ENCODE data around the gene SLC13A4.
A peak's percentile ranks its signal among the peaks of the same experiment; 100 is the strongest.
"Not testable (repeated sequence)": the region's sequence is repeated elsewhere in the genome, so short reads cannot be mapped to it uniquely, and the experiment has no call there.

SLC13A4 gene

GRCh38 chr7:135728136-135728669 lies at the start of gene SLC13A4:
Gene SLC13A4 (minus strand): TSS chr7:135728186. CDS start chr7:135727496, 690 bp downstream.
- no peak for TF ChIP-seq ZNF621 (tag by site-specific recombination; IDR thresholded peaks at IDR 0.05)
- peak; percentile 73 for TF ChIP-seq GLIS1 (tag by site-specific recombination; IDR thresholded peaks at IDR 0.05)
- TF ChIP-seq SCRT1 (tag by site-specific recombination; IDR thresholded peaks at IDR 0.05; ENCODE audit: borderline replicate concordance) = peak; percentile 60; the same call in 1 of the 2 replicates
- peak; percentile 63 for TF ChIP-seq SP2 (tag by site-specific recombination; IDR thresholded peaks at IDR 0.05)
- TF ChIP-seq ZFP41 (tag by site-specific recombination; IDR thresholded peaks at IDR 0.05; ENCODE audit: borderline replicate concordance) = no peak
- no peak for TF ChIP-seq ZNF629 (tag by site-specific recombination; IDR thresholded peaks at IDR 0.05)
- peak; percentile 87 for TF ChIP-seq ZIC2 (tag by site-specific recombination; IDR thresholded peaks at IDR 0.05)
- peak; percentile 39; the same call in 1 of the 2 replicates for TF ChIP-seq SP7 (tag by site-specific recombination; IDR thresholded peaks at IDR 0.05)
- peak; percentile 99 for TF ChIP-seq ZNF660 (tag by site-specific recombination; IDR thresholded peaks at IDR 0.05)
- TF ChIP-seq ZNF837 (tag by site-specific recombination; IDR thresholded peaks at IDR 0.05) = no peak
- TF ChIP-seq ZFP37 (tag by site-specific recombination; IDR thresholded peaks at IDR 0.05) = 0 out of 2 replicates have a peak, but pooled peaks have one; percentile 29
- TF ChIP-seq ZBTB44 (tag by site-specific recombination; IDR thresholded peaks at IDR 0.05) = 0 out of 2 replicates have a peak, but pooled peaks have one; percentile 19
- peak; percentile 79 for TF ChIP-seq SCRT2 (tag by site-specific recombination; IDR thresholded peaks at IDR 0.05)
- TF ChIP-seq PBX3 (CRISPR knock-in tag; IDR thresholded peaks at IDR 0.05) = no peak
- TF ChIP-seq PRDM1 (tag by site-specific recombination; IDR thresholded peaks at IDR 0.05) = peak; percentile 83
- no peak for TF ChIP-seq ZNF184 (tag by site-specific recombination; IDR thresholded peaks at IDR 0.05)
- TF ChIP-seq ZNF670 (tag by site-specific recombination; IDR thresholded peaks at IDR 0.05; ENCODE audit: low read depth) = no peak
- TF ChIP-seq ZNF366 (tag by site-specific recombination; conservative IDR thresholded peaks at IDR 0.05) = peak; percentile 37; the same call in 1 of the 2 replicates
- peak; percentile 65 for TF ChIP-seq PRDM6 (tag by site-specific recombination; IDR thresholded peaks at IDR 0.05)
- peak; percentile 85 for TF ChIP-seq ZNF600 (tag by site-specific recombination; IDR thresholded peaks at IDR 0.05)
- no peak for TF ChIP-seq WT1 (tag by site-specific recombination; IDR thresholded peaks at IDR 0.05)
- peak; percentile 55 for TF ChIP-seq ZNF335 (tag by site-specific recombination; conservative IDR thresholded peaks at IDR 0.05)
- 0 out of 2 replicates have a peak, but pooled peaks have one; percentile 12 for TF ChIP-seq GLIS2 (tag by site-specific recombination; IDR thresholded peaks at IDR 0.05)
- TF ChIP-seq ZNF529 (tag by site-specific recombination; IDR thresholded peaks at IDR 0.05; ENCODE audit: insufficient replicate concordance) = no peak
- TF ChIP-seq ZNF561 (tag by site-specific recombination; IDR thresholded peaks at IDR 0.05; ENCODE audit: borderline replicate concordance) = peak; percentile 76
- TF ChIP-seq ZBTB17 (tag by site-specific recombination; IDR thresholded peaks at IDR 0.05) = peak; percentile 67
- peak; percentile 16; the same call in 1 of the 2 replicates for TF ChIP-seq CTCF (tag by site-specific recombination; IDR thresholded peaks at IDR 0.05)
- TF ChIP-seq ZNF2 (tag by site-specific recombination; IDR thresholded peaks at IDR 0.05) = 0 out of 2 replicates have a peak, but pooled peaks have one; percentile 23
- TF ChIP-seq ZSCAN30 (tag by site-specific recombination; IDR thresholded peaks at IDR 0.05) = peak; percentile 47; the same call in 1 of the 2 replicates
- peak; percentile 73 for TF ChIP-seq IKZF3 (tag by site-specific recombination; IDR thresholded peaks at IDR 0.05)
- TF ChIP-seq ZFP3 (tag by site-specific recombination; IDR thresholded peaks at IDR 0.05; ENCODE audit: low read depth) = no peak
- Histone ChIP-seq H3K36me3 (ENCODE audit: control insufficient read depth in 2 of 2, insufficient read depth in 1 of 2, low read length in 2 of 2) (no peaks in the 10 kb centered on the region), H3K9me3 (ENCODE audit: control insufficient read depth, insufficient read depth, low read depth, low read length) (no peaks in the 10 kb centered on the region), H3K4me3 (ENCODE audit: low read depth, low read length) (no peak within 1 kb of the TSS), H3K27ac (ENCODE audit: extremely low read depth, low read depth, low read length) (no peak within 1 kb of the TSS), H3K4me1 (ENCODE audit: control insufficient read depth, insufficient read depth, low read length) (no peaks in the 10 kb centered on the region)
- POLR2A ChIA-PET = no interaction called here
- CTCF ChIA-PET = interaction anchor here (0.6 to 1.4 kb wide), 6 partner anchors 9 to 56 kb away, joined by 3 to 4 read pairs (median 3); no protein-coding TSS in a partner anchor

GRCh38 chr7:135775915-135776314 lies 47.9 kb upstream of the SLC13A4 start:
- POLR2A ChIA-PET; H3K27ac ChIP-seq (ENCODE audit: extremely low read depth, low read depth, low read length): not testable (repeated sequence)

More at GRCh38 chr7:135775915-135776314, 47.9 kb upstream of the SLC13A4 start:
- H3K36me3 ChIP-seq (ENCODE audit: control insufficient read depth in 2 of 2, insufficient read depth in 1 of 2, low read length in 2 of 2); H3K4me1 ChIP-seq (ENCODE audit: control insufficient read depth, insufficient read depth, low read length); H3K4me3 ChIP-seq (ENCODE audit: low read depth, low read length); CTCF ChIA-PET; H3K9me3 ChIP-seq (ENCODE audit: control insufficient read depth, insufficient read depth, low read depth, low read length): not testable (repeated sequence)
